CD4-positive, alpha-beta T cell treated with Interleukin-2 at 100 ng/mL for 4 hours (primary cell): Measurements from ENCODE around the gene EFCAB8.
"Not testable (repeated sequence)": the region's sequence is repeated elsewhere in the genome, so short reads cannot be mapped to it uniquely, and the experiment has no call there.

Experiments used
- DNase-seq: peaks from one replicate; pipeline ENCODE4 v3.0.0-alpha.2; 2020; ENCODE audit warnings: low spot score

EFCAB8 gene

DNA sequence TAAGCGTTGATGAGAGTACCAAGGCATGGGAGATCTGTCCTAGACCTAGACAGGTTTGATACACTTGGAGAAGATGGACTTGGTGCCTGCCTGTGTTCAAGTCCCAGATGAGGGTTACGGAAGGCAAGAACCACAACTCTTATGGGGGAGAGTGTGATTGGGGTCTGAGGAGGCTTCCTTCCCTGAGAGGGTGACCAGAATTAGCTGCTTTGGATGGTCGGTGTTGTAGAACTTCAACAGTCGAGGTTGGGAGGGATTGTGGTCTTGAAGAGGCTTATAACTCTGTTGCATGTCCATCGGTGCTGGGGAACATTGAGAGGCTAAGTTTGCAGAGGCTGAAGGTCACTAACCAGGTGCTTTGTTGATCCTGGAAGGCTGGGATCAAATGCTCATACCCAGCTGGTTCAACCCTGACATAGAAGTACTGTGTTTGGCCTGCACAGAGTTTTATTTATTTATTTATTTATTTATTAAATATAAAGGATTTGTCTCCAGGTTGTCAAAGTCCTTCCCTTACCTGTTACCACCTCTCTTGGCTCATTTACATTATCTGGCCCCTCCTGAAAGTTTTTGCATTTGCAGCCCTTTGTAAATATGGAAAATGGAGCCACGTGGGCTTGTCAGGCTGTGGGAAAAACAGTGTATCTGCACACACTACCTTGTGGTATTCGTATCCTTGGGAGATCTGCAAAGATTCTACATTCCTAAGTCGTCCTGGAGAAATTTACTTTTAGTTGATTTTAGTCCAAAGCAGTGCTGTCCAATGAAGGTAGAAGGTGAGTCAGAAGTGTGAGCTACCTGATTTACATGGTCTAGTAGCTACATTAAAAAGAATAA lies 15.8 kb upstream of the EFCAB8 start:
- DNase-seq, result no peak

DNA sequence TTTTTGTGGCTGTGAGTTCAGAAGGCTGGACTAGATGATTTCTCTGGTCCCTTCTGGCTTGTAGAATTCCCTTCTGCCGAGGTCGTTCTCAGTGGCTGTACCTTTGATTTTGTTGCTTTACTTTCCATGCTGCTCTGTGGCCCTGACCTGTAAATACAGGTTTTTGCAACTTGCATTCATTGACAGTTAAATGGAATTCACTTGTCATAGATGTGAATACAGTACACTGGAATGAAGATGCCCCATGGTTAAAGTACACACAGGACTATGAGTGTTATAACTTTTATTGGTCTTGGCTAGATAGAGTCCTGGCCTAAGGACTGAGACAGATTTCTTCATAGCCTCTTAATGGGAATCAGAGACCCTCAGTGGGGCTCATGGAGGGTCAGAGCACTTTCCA lies 12.9 kb upstream of the EFCAB8 start:
- no peak for DNase-seq

DNA sequence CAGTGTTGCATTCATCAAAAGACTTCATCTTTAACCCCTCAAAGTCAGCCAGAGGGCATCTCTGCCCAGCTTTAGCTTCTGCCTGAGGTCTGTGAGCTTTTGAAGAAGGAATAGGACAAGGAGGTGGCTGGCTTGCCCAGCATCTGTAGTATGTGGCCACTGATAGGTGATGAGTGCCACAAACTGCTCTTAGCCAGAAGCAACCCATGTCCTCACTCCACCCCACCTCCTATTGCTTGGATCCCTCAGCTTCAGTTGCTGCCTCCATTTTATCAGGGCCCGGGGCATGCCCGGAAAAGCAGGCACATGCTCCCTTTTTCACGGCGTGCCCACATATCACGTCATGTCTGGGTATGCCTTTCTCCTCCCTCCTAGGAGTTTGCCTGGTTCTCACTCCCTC lies 11.9 kb upstream of the EFCAB8 start:
- DNase-seq, result no peak

DNA sequence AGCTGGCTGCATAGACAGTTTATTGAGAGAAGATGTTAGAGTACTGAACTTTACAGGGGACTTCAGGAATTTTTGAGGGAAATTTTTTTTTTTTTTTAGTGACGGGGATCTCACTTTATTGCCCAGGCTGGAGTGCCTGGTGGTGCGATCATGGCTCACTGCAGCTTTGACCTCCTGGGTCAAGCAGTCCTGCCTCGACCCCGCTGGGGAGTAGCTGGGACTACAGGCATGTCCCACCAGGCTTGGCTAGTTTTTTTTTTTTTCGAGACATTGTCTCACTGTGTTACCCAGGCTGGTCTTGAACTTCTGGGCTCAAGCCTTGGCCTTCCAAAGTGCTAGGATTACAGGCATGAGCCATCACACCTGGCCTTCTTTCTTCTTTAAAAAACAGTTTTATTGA lies 10.8 kb upstream of the EFCAB8 start:
- DNase-seq, result no peak

DNA sequence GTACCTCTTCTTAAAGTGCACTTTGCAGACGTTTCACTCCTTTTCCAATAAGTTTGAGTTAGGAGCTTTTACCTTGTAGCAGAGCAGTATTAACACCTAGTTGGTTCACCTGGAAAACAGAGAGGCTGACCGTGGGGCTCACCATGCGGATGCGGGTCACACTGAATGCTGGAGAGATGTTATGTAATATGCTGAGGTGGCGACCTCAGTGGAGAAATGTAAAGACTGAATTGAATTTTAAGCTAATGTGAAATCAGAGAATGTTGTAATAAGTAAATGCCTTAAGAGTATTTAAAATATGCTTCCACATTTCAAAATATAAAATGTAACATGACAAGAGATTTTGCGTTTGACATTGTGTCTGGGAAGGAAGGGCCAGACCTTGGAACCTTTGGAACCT lies 9.9 kb upstream of the EFCAB8 start:
- no peak for DNase-seq

DNA sequence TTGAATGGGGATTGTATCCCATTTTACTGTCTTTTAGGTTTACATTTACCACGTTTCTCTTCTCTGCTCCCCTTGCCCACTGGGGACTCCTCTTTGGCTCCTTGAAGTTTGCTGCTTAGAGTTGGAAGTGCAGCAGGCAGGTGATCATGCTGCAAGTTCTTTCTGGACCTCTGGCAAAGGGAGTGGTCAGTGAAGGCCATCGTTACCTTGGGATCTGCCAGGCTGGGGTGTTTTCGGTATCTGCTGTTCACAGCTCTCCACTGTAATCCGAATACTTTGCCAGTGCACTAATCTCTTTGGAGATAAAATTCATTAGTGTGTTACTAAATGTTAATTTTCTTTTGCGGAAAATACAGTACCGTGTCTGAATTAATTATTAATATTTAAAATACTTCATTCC lies 9.1 kb upstream of the EFCAB8 start:
- DNase-seq, result no peak

DNA sequence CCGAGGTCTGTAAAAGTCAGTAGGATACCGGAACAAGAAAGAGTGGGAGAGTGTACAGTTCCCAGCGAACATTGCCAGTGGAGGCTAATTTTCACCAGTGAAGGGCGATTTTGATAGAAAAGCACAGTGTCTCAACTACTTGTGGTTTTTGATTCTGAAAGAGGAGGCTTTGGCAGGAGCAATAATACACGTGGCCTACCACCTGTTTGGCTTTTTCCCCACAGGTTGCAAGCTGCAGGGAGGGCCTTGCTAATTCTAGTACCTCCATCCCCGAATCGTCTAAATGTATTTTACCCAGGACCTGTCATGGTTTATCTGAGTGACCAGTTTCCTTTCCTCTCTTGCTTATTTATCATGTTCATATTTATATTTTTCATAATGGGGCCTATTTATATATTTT lies 3.3 kb upstream of the EFCAB8 start:
- no peak for DNase-seq

DNA sequence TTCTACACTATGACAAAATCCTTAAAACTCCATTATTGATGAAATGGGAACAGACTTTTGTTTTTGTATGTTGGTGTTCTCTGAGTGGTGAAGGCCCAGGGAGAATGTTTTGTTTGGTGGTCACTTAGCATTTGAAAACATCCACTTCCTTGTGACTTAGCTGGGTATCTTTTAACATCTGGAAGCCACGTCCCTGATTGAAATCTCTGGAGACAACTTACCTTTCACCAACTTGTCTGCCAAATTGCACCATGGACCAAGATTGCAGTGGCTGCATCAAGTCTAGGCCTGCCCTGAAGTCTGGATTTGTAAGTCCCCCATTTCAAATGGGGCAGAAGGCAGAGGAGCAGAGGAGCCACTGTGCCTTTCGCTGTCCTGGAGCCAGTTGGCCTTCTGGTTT lies 534 bp upstream of the EFCAB8 start:
- no peak for DNase-seq

DNA sequence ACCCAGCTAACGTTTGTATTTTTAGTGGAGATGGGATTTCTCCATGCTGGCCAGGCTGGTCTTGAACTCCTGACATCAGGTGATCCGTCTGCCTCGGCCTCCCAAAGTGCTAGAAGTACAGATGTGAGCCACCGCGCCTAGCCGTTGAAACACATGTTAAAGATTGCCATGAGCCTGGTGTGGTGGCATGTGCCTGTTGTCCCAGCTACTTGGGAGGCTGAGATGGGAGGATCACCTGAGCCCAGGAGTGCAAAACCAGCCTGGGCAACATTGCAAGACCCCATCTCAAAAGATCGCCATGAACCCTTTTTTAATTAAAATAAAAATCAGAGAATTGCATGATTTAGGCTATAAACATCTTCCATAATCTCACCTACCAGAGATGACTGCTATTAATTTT lies 2.7 kb downstream of the EFCAB8 start:
- no peak for DNase-seq

DNA sequence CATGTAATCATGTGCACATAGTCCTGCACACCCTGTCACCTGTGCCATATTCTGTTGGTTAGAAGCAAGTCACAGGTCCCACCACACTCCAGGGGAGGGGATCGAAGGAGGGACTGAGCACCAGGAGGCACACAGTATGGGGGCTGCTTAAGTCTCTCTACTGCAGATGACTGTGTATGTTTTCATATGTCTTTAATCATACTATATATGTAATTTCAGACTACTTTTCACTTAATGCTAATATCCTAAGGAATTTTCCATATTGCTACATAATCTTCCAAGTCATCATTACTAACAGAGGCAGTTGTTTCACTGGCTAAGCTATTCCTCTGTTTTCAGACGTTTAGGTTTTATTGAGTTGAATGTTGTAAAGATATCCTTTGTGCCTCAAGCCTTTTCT lies 10.8 kb downstream of the EFCAB8 start:
- DNase-seq, result no peak

DNA sequence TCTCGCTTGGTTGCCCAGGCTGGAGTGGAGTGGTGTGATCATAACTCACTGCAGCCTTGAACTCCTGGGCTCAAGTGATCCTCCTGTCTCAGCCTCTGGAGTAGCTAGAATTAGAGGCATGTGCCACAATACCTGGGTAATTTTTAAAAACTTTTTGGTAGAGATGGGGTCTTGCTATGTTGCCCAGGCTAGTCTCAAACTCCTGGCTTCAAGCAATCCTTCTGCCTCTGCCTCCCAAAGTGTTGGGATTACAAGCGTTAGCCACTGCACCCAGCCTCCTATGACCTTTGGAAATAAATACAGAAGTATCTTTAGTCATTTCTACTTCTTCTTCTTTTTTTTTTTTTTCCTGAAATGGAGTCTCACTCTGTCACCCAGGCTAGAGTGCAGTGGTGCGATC lies 11.8 kb downstream of the EFCAB8 start:
- DNase-seq, result not testable (repeated sequence)

DNA sequence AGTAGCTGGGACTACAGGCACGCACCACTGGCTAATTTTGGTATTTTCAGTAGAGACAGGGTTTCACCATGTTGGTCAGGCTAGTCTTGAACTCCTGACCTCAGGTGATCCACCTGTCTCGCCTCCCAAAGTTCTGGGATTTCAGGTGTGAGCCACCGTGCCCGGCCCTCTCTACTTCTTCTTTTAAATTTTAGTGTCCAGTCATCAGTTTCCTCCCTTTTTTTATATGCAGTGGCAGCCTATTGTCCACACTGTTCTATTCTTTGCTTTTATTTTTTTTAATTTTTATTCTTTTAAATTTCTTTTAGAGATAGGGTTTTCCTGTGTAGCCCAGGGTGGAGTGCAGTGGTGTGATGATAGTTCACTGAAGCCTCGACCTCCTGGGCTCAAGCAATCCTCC lies 12.3 kb downstream of the EFCAB8 start:
- DNase-seq, result no peak

DNA sequence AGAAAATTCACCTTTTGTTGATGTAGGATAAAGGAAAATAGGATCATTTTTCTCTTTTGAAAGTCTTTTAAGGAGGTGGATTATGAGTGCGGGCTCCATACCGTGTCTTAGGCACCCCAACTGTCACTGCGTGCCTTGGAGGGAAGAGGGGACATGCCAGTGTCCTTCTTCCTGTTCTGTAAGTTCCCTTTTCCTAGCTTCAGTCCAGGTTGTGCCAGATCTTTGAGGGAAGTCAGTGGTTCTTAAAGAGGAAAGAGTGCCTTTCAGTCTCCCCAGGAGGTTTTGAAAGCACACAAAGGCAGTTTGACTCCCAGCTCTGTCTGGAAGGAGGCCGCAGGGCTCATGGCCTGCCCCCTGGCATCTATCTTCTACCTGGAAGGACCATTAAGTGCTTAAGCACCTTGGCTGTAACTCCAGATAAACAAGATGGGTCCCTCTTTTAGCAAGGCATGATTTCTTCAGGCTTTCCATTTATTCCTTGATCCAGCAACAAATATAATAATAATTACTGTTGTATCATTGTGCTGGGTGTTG lies 13.0 kb downstream of the EFCAB8 start:
- no peak for DNase-seq

DNA sequence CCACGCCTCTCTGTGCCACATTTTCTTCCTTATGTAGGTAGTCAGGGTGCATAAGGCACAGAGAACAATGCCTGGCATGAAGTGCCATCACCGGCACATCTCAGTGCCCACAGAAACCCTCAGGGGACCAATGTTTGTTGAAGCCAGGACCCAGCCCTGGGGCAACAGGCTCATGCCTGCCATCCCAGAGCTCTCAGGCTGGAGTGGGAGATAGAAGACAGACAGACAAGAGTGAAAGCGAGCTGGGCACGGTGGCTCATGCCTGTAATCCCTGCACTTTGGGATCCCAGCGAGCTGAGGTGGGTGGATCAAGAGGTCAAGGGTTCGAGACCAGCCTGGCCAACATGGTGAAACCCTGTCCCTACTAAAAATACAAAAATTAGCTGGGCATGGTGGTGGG lies 13.5 kb downstream of the EFCAB8 start:
- DNase-seq, result no peak

DNA sequence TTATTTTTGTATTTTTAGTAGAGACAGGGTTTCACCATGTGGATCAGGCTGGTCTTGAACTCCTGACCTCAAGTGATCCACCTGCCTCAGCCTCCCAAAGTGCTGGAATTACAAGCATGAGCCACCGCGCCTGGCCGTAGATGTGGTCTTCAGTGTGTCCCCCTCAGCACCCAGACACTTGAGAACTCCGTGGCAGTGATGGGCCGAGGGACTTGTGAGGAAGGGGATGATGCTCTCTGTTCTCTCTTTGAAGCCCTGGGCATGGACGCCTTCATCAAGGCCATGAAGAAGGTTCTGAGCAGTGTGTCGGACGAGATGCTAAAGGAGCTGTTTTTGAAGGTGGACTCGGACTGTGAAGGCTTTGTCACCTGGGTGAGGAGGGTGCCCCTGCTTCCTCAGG lies 16.9 kb downstream of the EFCAB8 start:
- DNase-seq, result no peak

DNA sequence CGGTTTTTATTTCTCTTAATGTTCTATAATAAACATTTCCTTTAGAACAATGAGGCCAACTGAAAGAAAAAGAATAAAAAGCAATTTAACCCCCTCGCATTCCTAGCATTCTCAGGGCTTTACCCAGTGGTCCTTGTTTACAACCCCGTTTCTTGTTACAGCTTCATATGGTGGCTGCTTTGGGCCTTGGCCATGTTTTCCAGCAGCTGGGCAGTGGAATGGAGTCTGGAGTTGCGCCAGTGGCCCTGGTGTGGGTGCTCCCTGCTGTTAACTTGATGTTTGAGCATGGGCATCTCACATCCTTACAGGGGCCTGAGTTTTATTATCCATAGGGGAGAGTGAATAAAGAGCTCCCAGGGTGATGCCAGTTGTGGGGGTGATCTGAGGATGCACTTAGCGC lies 18.8 kb downstream of the EFCAB8 start:
- DNase-seq, result no peak

DNA sequence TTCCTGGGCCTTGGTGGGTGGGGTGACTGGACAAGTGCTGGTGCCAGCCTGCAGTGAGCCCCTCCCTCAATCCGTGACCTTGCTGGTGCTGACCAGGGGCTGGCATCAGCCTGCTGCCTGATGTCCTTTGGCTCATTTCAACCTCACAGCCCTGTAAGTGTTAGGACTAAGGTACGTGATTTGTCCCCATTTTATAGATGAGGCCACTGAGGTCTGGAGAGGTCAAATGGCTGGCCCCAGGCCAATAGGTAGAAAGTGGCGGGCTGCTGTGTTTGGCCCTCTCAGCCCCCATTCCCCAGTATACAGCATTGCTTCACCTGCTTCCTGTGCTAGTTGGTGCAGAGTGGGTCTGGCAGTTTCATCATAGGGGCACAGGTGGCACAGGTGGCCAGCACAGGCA lies 20.1 kb downstream of the EFCAB8 start:
- DNase-seq, result no peak

DNA sequence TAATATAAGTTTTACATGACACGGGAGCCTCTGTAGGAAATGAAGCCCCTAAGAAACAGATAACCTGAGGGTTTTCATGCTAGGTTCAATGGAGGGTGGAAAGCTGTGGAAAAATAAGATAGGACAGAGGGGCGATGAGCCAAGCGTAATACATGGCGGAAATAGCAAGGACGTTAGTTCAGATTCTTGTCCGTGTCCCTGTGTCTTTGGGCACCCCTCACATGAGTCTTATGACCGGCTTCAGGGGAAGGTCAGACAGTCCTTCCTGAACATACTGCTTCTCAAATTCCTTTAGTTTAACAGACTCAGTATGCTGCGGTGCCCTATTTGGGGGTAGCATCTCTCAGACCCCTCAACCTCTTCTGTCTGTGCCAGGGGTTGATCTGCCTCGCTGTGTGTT lies 20.8 kb downstream of the EFCAB8 start:
- DNase-seq, result no peak

DNA sequence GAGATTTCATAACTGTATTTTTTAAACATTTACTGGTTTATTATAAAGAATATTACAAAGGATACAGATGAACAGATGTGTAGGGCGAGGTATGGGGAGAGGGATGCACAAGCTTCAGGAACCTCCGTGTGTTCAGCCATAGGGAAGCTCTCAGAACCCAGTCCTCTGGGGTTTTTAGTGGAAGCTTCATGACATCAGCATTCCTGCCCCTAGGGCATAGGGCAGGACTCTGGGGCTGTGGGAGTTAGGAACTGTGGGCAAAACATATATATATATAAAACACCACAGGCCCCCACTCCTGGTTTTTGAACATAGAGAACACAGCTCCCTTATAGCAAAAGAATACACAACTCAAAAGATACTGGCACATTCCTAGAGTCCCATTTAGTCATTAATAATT lies 21.9 kb downstream of the EFCAB8 start:
- DNase-seq, result no peak

DNA sequence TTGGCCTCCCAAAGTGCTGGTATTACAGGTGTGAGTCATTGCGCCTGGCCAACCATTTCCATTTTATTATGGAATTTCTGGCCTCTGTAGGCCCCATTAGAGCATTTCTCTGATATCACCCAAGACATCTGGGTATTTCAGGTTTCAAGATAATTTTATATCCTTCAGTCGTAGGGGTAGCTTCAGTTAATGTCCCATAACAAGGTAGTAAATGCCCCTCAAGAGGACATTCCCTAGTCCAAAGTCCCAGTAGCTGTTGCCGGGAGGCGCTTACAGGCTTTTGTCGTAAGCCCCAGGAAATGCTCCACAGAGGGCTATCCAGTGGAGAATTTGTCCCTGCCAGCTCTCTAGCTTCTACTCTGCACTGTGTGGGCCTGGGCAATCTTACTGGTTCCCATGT lies 24.4 kb downstream of the EFCAB8 start:
- no peak for DNase-seq

DNA sequence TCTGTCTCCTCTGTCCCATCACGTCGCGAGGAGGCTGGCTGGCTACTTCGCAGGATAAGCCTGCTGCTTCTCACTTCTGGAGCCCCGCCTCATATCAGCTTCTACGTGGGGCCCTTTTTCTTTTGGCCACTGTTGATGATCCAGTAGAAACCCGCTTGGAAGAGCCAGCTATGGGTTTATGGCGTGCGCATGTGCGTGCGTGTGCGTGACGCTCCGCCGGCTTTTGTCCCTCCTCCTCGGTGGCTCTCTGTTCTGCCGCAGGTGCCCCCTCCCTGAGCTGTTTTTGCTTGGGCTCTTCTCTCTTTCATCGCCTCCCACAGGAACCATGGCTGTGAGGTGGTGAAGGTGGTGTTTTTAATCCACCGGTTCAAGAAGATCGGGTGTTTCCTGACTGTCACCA lies 26.5 kb downstream of the EFCAB8 start:
- no peak for DNase-seq

DNA sequence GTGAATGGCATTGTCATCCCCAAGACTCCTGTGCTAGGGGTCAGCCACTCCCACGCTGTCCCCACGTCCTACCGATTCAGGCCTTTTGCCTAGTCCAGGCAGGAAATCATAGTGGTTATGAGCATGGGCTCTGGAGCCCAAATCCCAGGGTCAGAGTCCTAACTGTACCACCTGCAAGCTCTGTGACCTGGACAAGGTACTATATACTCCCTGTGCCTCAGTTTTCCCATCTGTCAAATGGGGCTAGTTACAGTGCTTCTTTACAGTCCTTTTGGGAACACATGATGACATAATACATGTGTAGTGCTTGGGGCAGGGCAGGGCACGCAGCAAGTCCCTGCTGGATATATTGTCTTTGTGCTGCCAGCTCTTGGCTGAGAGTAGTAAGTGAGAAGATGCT lies 27.2 kb downstream of the EFCAB8 start:
- DNase-seq, result no peak

DNA sequence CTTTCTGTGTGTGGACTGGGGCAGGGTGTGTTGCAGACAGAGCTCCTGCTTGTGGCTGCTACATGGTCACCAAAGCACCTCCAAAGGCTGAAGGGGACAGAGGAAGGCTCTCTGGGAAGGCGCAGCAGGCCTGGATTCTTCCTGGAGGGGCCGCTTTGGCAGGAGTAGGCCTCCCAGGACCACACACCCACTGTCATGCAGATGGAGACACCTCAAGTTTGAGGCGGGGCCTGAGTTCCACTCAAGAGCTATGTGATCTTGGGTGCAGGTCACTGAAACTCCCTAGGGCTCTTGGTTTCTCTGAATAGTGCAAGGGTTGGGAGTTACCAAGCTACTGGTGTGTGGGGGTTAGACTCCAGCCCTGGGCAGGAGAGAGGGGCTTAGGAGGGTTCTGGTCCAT lies 27.9 kb downstream of the EFCAB8 start:
- DNase-seq, result no peak

DNA sequence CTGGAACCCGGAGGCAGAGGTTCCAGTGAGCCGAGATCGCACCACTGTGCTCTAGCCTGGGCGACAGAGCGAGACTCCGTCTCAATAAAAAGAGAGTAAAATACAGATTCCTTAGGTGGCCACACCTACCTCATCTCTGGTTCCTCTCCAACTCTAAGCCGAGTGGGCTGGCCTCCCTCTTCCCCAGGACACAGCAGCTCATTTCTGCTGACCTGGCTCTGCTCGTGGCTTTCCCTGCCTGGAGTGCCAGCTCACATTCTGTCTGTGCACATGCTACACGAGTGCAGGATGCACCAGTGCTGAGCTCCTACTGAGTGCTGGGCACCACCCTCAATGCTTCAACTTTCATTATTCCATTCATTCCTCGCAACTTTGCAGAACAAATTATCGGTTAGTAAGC lies 28.8 kb downstream of the EFCAB8 start:
- no peak for DNase-seq
